HUES64 (cell line): ENCODE results near the gene CEP164.

Experiments used
- H3K27ac ChIP-seq: 2 replicates; pipeline ENCODE4 v1.7.0; 2013; ENCODE audit warnings: low read depth, low read length, inconsistent platforms
- H3K27me3 ChIP-seq: 2 replicates; pipeline ENCODE4 v1.6.1; 2013; ENCODE audit warnings: mild to moderate bottlenecking, low read length; ENCODE audit not compliant: insufficient read depth
- H3K36me3 ChIP-seq: 2 replicates; pipeline ENCODE4 v1.6.1; 2013; ENCODE audit warnings: mild to moderate bottlenecking, low read length; ENCODE audit not compliant: insufficient read depth
- H3K4me1 ChIP-seq: 2 replicates; pipeline ENCODE4 v1.6.1; 2013; ENCODE audit warnings: mild to moderate bottlenecking, low read length, moderate library complexity; ENCODE audit not compliant: insufficient read depth
- H3K4me3 ChIP-seq: 2 replicates; pipeline ENCODE4 v1.5.1; 2013; ENCODE audit warnings: mild to moderate bottlenecking, low read length, moderate library complexity
- H3K9ac ChIP-seq: 2 replicates; pipeline ENCODE4 v1.6.1; 2013; ENCODE audit warnings: mild to moderate bottlenecking, low read depth, low read length
- H3K9me3 ChIP-seq: 2 replicates; pipeline ENCODE4 v1.6.1; 2013; ENCODE audit warnings: low read depth, low read length; ENCODE audit not compliant: insufficient read depth
- WGBS: fragments of 150-250, 120-280 bp; methylation state at CpG from one replicate; pipeline ENCODE4 v1.1.7; 2013; ENCODE audit warnings: missing lambda C conversion rate; 5-methylcytosine and 5-hydroxymethylcytosine counted together

Gene CEP164

DNA sequence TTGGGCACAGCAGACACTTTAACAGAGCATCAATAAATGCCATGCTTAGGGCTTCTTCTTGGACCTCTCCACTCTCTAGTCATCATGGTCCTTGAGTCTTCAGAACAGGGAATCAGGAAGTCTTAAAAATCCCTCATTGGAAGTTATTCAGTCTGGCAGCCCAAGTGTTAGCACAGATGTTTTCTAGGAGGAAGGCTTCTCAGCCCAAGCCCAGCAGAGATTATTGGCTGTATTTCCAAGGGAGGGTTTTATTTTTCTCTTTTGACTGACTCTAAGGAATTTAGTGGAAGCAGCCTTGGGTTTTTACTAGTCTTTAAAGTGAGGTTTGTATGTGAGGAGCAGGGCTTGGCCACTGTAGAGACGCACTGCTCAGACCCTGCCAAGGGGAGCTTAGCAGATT is 41.9 kb downstream of the CEP164 start:
- Histone ChIP-seq H3K36me3 (peaks cover 41% of the 10 kb centered on the region), H3K27me3 (no peaks in the 10 kb centered on the region), H3K27ac (no peak overlapping the region), H3K9ac (no peak overlapping the region), H3K9me3 (no peaks in the 10 kb centered on the region), H3K4me3 (no peak overlapping the region), H3K4me1 (no peaks in the 10 kb centered on the region)
- 77% methylated on average over 1 of the region's 1 CpG for WGBS

GRCh38 chr11:117371453-117371852 is 43.8 kb downstream of the CEP164 start:
- no peak overlapping the region for H3K27ac ChIP-seq
- 93% methylated on average over 4 of the region's 4 CpGs for WGBS
- H3K4me3 ChIP-seq: no peak overlapping the region
- H3K27me3 ChIP-seq: no peaks in the 10 kb centered on the region
- no peak overlapping the region for H3K9ac ChIP-seq
- peaks cover 45% of the 10 kb centered on the region for H3K36me3 ChIP-seq
- no peaks in the 10 kb centered on the region for H3K9me3 ChIP-seq
- no peaks in the 10 kb centered on the region for H3K4me1 ChIP-seq

DNA sequence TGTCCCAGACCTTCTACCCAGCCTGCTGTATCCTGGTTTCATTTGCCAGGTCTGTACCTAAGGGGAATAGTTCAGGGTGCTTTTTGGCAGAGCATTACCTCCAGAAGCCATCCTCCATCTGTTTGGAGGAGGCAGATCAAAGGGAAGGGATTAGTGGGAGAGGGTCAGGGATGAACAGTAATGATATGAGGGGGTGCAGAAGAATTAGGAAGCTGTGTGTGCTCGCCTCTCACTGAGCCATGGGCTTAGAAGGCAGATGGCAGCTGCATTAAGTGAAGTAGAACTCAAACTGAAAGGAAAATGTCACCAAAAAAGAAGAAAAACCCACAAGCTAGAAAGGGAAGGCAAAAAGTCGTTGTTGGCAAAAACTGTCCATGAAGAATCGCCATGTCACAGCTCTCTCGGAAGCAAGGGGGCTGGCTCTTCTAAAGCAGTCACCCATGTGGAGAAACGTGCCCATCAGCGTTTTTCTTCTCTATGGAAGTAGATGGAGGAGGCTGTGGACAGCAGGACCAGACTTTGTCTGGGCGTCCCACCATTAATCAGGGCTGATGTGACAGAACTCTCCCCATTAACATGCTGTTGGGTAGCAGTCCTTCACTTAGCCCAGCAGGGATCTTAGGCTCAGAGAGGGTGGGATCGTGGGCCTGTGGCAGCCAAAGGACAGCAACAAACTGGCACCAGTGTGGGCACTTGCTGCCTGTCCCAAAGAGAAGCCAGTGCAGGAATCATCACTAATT is 46.8 kb downstream of the CEP164 start:
- Histone ChIP-seq H3K27ac (no peak overlapping the region), H3K9me3 (no peaks in the 10 kb centered on the region), H3K36me3 (peaks cover 33% of the 10 kb centered on the region), H3K4me1 (no peaks in the 10 kb centered on the region), H3K4me3 (no peak overlapping the region), H3K27me3 (no peaks in the 10 kb centered on the region), H3K9ac (no peak overlapping the region)
- 94% methylated on average over 8 of the region's 8 CpGs for WGBS

DNA sequence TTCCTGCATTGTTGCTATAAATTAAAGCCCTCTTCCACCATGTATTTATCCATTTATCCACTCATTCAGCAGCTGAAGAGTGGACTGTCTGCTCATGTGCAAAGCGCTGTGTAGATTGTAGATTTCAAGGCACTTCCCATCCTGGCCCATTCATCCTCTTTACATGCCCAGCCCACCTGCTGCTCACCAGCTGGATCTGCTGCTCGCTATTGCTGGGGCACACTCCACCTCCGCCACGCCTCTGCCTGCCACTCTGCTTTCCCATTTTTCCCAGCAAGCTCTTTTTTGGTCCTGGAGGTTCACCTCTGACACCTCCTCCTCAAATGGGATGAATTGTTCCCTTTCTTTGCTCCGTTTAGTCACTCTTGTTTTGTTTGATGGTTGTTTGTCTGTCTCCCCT is 48.3 kb downstream of the CEP164 start:
- no peaks in the 10 kb centered on the region for H3K27me3 ChIP-seq
- no peaks in the 10 kb centered on the region for H3K9me3 ChIP-seq
- no peaks in the 10 kb centered on the region for H3K4me1 ChIP-seq
- H3K4me3 ChIP-seq: no peak overlapping the region
- H3K9ac ChIP-seq: no peak overlapping the region
- no peak overlapping the region for H3K27ac ChIP-seq
- WGBS: 85% methylated on average over 5 of the region's 5 CpGs
- peaks cover 36% of the 10 kb centered on the region for H3K36me3 ChIP-seq

DNA sequence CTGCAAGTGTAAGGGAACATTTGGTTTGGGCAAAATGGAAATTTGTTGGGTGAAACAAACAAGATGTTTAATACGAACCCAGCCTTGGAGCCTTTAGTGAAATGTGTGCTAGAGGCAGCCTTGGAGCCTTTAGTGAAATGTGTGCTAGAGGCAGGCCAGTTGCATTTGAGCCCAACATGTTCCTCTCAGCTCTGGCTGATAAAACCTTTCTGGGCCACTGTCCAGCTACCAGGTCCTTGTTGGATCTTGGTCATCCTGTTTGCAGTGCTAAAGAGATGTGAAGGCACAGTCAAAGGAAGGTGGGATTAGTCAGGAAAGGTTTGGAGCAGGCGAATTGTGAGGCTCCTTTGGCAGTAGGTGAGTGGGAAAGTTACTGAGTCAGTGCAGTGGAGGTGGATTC is 48.9 kb downstream of the CEP164 start:
- no peaks in the 10 kb centered on the region for H3K9me3 ChIP-seq
- 90% methylated on average over 2 of the region's 2 CpGs for WGBS
- no peaks in the 10 kb centered on the region for H3K27me3 ChIP-seq
- peaks cover 33% of the 10 kb centered on the region for H3K36me3 ChIP-seq
- no peaks in the 10 kb centered on the region for H3K4me1 ChIP-seq
- no peak overlapping the region for H3K4me3 ChIP-seq
- no peak overlapping the region for H3K27ac ChIP-seq
- H3K9ac ChIP-seq: no peak overlapping the region

DNA sequence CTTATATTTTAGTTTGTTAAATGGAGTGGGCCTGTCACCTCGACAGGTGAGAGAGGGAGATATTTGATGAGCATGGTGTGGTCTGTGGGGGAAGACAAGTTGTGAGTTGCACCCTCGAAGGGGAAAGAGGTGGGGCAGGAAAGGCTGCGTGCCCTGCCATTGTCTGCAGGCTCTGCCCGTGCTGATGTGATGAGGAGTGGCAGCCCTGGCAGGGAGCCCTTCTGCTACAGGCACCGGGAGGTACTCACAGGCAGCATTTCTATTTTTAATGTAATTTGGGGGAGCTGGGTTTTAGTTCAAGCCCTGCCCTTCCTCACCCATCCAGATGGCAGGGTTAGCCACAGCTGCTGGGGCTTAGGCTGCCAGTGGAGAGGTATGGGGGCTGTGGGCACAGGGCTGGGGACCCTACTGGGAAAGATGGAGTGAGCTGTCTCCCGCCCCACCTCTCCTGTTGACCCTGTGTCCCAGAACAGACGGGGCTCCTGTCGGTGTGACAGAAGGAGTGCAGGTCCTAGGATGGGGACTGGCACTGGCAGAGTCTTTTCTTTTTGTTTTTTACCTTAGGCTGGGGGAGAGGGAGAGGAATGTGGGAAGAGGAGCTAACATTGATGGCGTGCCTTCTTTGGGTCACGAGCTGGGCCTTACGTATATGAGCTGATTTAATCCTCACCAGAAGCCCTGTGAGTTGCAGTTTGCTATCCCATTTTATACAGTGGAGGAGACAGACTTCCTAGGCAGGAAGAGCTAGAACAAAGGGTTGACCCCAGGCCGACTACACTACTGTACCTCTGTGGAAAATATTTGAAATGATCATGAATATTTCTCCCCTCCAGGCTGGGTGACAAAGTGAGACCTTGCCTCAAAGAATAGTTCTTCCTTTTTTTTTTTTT is 51.6 kb downstream of the CEP164 start:
- Histone ChIP-seq H3K27me3 (no peaks in the 10 kb centered on the region), H3K27ac (no peak overlapping the region), H3K4me3 (no peak overlapping the region), H3K36me3 (peaks cover 32% of the 10 kb centered on the region; the same call in 1 of the 2 replicates), H3K9me3 (no peaks in the 10 kb centered on the region), H3K4me1 (no peaks in the 10 kb centered on the region), H3K9ac (no peak overlapping the region)
- WGBS: 90% methylated on average over 12 of the region's 12 CpGs

DNA sequence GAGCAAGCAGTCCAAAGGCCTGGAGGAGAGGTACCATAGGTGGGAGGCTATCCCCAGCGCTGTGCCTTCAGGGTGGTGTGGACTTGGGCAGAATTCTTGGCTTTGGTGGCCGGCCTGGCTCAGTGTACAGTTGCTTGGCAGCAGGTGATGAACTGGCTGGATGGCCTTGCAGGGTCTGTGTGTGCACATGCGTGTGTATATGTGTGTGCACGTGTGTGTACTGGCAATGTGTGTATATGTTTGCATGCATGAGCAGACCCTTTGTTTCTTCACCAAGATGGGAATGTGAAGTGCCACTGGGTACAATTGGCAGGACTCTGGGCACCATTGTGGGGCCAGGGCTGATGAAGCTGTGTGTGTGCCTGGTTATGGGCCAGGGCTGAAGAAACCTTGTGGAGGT is 53.0 kb downstream of the CEP164 start:
- Histone ChIP-seq H3K36me3 (peaks cover 26% of the 10 kb centered on the region; the same call in 1 of the 2 replicates), H3K4me1 (no peaks in the 10 kb centered on the region), H3K9me3 (no peaks in the 10 kb centered on the region), H3K27me3 (no peaks in the 10 kb centered on the region), H3K9ac (no peak overlapping the region), H3K27ac (no peak overlapping the region), H3K4me3 (no peak overlapping the region)
- 94% methylated on average over 4 of the region's 4 CpGs for WGBS

- WGBS: 86% methylated on average over 9 of the region's 9 CpGs
Measured at GRCh38 chr11:117381481-117382387, 54.1 kb downstream of the CEP164 start.

DNA sequence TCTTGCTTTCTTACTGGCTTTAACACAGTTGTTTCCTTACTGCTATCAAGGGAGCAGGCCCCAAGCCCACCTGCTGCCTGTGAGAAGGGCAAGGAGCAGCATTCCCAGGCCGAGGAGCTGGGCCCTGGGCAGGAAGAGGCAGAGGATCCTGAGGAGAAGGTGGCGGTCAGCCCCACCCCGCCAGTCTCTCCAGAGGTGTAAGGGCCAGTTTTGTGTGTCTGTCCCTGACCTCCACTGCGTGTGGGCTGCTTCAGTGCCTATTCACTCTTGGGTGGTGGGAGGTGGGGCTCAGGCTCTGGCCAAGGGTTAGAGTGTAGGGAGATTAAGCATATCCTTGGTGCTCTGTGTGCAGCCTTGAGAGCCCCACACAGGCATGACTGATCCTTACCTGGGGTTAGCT is 55.1 kb downstream of the CEP164 start:
- 91% methylated on average over 4 of the region's 4 CpGs for WGBS

More at GRCh38 chr11:117381481-117382387, 54.1 kb downstream of the CEP164 start:
- no peaks in the 10 kb centered on the region for H3K27me3 ChIP-seq
- H3K4me3 ChIP-seq: no peak overlapping the region
- no peaks in the 10 kb centered on the region for H3K4me1 ChIP-seq
- H3K27ac ChIP-seq: no peak overlapping the region
- H3K9ac ChIP-seq: no peak overlapping the region
- H3K36me3 ChIP-seq: peaks cover 19% of the 10 kb centered on the region; the same call in 1 of the 2 replicates
- H3K9me3 ChIP-seq: no peaks in the 10 kb centered on the region

DNA sequence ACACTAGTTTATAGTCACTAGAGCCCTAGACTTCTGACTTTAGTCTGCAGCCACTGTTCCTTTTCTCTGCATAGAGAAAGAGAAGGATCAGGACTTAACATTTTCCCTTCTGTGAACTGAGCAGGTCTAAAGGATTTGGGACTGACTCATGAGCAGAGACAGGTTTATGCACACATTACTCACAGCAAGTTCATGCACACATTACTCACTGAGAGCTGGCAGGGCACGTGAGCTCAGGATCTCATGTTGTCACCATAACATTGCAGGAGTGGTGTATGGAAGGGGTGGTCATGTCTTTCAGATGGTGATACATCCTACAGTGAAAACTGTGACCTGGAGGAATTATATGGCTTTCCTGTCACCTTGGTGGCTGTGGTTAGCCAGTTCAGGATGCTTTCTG is 56.4 kb downstream of the CEP164 start:
- Histone ChIP-seq H3K9me3 (no peaks in the 10 kb centered on the region), H3K4me1 (no peaks in the 10 kb centered on the region), H3K27ac (no peak overlapping the region), H3K27me3 (no peaks in the 10 kb centered on the region), H3K9ac (no peak overlapping the region), H3K36me3 (peaks cover 34% of the 10 kb centered on the region), H3K4me3 (no peak overlapping the region)
- WGBS: 95% methylated on average over 1 of the region's 1 CpG

More for the DNA sequence above, 55.1 kb downstream of the CEP164 start:
- no peaks in the 10 kb centered on the region for H3K9me3 ChIP-seq
- no peaks in the 10 kb centered on the region for H3K4me1 ChIP-seq
- H3K27me3 ChIP-seq: no peaks in the 10 kb centered on the region
- H3K36me3 ChIP-seq: peaks cover 29% of the 10 kb centered on the region
- H3K27ac ChIP-seq: no peak overlapping the region
- no peak overlapping the region for H3K4me3 ChIP-seq
- no peak overlapping the region for H3K9ac ChIP-seq
